Ecto neural progenitor cell (in vitro differentiated cells): ENCODE data around the gene BHLHE41.

Source experiments
- DNase-seq: peaks from one replicate; pipeline ENCODE4 v3.0.0-alpha.2; 2018; ENCODE audit warnings: low spot score

Gene BHLHE41

GRCh38 chr12:26124446-26125399 lies at the start of gene BHLHE41:
TSS of gene BHLHE41 (minus strand) at chr12:26125037. CDS start at chr12:26124779, 258 bp downstream.
- peak; percentile 80 for DNase-seq

GRCh38 chr12:26172946-26173552 lies 48.2 kb upstream of the BHLHE41 start:
- no peak for DNase-seq

GRCh38 chr12:26172539-26172938 lies 47.7 kb upstream of the BHLHE41 start:
- no peak for DNase-seq

- no peak for DNase-seq
These were observed 47.2 kb upstream of the BHLHE41 start for GRCh38 chr12:26172013-26172412.

GRCh38 chr12:26164118-26164517 lies 39.3 kb upstream of the BHLHE41 start:
- DNase-seq, result no peak

DNA sequence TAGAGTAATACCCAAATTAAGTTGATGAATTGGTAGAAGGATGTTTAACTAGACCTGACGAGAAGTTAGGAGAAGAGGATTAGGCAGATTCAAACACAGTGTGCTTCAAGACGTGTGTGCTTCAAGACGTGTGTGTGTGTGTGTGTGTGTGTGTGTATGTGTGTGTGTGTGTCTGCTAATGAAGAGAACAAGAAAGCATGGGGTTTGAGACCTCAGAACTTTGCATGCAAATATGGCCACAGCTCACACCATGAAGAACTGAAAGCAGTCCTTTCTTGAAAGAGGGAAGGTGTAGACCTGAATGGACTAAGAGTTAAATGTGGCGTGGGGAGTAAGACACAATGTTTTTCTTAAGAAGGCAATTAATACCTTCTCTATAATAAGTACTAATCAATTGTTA lies 38.1 kb upstream of the BHLHE41 start:
- DNase-seq, result no peak

DNA sequence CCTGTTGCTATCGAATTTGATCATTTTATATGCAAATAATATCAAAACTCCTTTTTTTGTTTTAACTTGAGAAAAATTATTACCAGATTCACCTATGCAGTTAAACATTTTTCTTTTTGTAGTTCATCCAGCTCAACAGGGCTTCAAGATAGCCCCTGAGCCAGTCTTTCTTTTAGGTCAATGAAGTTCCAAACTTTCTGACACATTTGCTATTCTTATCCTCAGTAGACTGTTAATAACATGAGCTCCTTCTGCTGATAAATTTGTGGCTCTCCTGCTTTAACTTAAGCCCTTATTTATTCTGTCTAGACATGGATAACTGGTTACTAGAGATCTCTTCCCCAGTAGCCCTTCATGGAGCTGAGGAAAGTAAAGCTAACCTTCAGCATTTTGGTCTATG lies 37.3 kb upstream of the BHLHE41 start:
- no peak for DNase-seq

DNA sequence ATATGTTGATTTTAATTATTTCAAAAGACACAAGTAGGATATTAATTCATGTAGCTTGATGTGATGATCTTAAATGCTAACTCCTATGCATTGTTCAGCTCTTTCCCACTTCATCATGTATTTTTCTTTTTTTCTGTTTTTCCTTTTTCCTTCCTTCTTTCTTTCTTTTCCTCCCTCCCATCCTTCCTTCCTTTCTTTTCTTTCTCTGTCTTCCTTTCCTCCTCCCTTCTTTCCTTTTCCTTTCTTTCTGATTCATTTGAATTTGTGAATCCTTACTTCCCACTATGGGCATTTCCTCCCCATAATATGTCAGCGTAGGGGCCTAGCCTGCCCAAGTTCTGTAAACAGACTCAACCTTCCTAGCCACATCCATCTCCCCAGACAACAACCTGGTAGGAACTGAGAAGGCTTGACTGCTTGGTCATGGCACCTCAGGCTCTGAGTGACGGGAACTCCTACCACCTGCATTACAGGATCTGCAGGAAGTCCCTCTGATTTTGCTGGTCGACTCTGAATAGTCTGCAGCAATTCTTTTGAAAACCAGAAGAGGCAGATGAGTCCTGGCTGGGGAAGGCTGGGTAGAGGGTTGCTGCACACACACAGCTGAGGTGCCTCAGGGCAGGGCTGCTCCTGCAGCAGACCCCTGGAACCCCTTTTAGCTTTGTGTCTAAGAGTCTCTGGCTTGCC lies 33.4 kb upstream of the BHLHE41 start:
- no peak for DNase-seq

DNA sequence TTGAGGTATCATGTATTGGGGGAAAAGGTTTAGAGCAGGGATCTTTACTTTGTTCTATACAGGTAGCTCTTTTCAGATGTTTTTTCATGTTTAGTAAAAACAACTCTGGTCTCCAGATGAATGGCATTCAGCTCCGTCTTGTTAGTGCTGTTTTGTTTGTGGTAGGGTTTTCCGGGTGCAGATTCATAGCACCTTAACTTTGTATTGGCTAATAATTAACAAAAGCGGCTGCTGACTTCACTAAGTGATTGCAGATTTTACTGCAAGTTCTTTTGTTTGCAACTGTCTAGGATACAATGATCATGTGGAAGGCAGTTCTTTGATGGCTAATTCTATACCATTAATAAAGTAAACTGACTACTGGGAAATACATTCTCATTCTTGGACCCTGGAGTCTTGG lies 32.2 kb upstream of the BHLHE41 start:
- DNase-seq, result no peak

DNA sequence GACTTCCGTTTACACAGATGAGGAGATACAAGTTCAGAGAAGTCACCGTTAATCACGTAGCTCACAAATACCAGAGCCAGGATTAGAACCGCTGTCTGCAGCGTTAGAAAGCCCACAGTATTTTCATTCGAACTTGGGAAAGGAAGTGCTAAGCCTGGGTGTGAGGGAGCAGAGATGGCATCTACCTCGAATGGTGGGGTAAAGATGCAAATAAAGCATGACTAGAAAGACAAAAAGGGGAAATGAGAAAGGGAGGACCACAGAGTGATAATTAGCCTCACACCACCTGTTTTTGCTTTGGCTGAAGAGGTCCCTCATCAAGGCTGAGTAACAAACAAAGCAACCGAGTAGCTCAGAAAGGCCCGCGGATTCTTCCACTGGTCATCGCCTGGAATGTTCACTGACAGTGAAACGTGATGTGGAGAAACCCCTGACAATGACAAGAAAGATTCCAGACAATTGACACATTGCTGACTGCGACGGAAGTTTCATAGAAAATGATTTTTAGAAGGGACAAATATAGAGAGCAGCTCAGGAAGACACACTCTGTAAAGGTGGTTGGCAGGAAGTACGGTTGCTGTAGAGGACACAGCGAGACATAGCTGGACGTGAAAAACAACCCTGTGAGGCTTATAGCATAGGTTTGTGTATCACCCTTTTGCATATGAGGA lies 31.5 kb upstream of the BHLHE41 start:
- no peak for DNase-seq

- no peak for DNase-seq
These were observed 28.8 kb upstream of the BHLHE41 start for GRCh38 chr12:26153421-26154154.

GRCh38 chr12:26152507-26153102 lies 27.8 kb upstream of the BHLHE41 start:
- no peak for DNase-seq

DNA sequence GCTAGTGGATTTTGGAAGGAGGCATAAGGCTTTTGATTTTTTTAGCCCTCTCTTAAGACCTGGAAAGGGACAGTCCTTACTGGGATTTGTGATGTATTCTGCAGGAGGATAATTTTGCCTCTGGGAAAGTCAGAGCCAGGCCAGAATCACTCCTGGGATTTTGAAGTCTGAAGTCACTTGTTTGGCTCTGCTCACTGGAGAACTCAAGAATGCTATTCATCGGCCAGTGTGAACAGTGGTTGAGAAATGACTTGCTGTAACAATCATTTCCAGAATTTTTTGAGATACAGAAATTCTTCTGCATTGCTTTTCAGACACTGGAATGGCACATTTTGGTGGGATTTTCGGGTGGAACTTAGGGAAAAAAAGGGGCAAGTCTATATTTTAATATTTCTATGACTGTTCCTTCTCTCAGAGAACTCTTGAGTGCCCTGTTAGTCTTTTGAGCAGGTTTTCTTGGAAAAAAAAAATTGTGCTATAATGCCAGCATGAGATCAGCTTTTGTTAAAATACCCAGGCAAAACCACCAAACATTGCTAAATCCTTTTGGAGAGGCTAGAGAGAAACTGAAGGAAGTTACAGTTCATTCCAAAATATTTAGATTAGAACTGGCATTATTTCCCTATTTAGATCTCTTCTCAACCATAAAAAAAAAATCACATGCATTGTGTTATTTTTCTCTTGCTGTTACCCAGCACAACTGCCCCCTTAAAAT lies 26.1 kb upstream of the BHLHE41 start:
- DNase-seq, result no peak

DNA sequence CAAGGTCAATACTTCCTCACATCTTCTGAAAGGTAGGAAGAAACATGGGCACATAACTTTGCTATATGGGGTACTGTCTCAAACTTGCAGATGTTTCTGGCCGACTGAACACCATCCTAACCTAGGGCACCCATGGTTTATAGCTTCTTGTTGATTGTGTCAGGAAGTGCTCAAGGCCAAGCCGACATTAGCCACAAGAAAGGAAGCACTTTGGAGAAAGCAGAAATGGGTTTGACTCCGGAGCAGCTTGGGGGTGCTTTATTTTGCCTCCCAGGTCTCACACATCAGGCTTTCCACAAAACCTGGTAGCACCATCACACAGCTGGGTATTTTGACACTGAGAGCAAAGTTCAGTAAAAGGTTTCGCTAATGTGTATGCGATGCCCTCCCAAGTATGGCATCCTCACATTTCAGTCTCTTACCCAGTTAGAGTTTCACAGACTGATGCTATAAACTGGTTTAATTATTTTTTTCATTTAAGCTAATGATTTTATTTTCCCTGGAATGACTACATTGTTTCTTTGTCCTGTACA lies 25.2 kb upstream of the BHLHE41 start:
- no peak for DNase-seq

GRCh38 chr12:26148291-26148690 lies 23.5 kb upstream of the BHLHE41 start:
- no peak for DNase-seq

- no peak for DNase-seq
These were observed 18.5 kb upstream of the BHLHE41 start for GRCh38 chr12:26143291-26143690.

- no peak for DNase-seq
These were observed 14.0 kb upstream of the BHLHE41 start for GRCh38 chr12:26138860-26139259.

- no peak for DNase-seq
These were observed 11.9 kb upstream of the BHLHE41 start for GRCh38 chr12:26136688-26137087.

DNA sequence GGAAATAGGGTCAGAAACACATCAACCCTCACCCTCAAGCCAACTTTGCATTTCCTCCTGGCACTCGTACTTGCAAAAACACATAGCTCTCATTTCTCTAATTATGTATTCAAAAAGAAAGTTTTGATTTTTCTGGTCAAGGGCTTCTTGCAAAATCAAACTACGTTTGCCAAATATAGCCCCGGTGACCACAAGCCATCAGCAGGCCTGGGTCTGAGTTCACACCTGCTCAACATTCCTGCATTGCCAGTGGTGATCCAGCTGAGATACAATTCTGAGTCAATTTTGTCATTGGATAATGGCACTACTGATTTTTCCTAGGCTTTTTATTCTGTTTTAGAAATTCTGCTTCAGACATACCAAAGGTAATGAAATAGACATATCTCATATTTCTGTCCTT lies 10.7 kb upstream of the BHLHE41 start:
- no peak for DNase-seq

GRCh38 chr12:26135010-26135420 lies 10.2 kb upstream of the BHLHE41 start:
- DNase-seq, result no peak
